Stimulated activated CD4-positive, alpha-beta T cell treated with anti-CD3 and anti-CD28 coated beads, Interleukin-1b, Interleukin-23, amount 100 ng/mL, for 1 hour (primary cell): ENCODE data around the gene NOL3.

Source experiments
- DNase-seq, 2 donors: peaks; one replicate each; pipeline ENCODE4 v3.0.0-alpha.2; 2020; ENCODE audit warnings: low read depth in 2 of 2

Gene NOL3

DNA sequence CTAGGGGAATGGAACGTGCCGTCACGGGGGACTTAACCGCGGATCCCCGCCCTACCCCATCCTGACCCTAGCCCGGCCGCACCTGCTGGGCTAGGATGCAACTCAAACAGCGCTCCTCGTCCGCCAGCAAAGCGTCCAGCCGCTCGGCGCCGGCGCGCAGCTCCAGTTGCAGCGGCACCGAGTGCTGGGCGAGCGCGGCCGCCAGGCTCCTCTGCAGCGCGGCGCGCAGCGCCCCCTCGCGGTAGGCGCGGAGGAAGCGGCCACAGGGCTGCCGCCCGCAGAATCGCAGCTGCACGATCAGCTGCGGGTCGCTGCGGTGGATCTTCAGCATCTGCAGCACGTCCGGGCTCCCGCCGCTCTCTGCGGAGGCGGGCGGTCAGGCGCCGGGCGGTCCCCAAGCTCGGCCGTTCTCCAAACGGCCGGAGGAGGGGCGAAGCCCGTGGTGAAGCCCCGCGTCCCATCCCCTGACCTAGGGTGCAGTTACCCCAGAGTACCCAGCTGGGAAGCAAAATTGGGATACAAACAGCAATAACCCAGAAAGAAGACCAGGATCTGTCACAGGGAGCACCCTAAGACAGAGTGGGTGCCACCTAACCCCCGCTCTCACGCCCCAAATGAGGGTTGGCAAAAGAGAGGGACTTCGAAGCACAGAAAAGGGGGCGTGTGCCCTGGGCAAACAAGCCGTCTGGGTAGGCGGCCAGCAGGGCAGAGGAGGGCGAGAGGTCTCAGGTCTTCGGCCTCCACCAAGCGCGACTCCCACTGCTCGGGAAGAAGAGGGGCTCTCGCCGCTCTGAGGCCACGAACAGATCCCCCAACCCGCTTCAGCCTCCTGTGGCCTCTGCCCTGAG lies 14.8 kb upstream of the NOL3 start:
- peak; percentile 54 to 68 for DNase-seq

DNA sequence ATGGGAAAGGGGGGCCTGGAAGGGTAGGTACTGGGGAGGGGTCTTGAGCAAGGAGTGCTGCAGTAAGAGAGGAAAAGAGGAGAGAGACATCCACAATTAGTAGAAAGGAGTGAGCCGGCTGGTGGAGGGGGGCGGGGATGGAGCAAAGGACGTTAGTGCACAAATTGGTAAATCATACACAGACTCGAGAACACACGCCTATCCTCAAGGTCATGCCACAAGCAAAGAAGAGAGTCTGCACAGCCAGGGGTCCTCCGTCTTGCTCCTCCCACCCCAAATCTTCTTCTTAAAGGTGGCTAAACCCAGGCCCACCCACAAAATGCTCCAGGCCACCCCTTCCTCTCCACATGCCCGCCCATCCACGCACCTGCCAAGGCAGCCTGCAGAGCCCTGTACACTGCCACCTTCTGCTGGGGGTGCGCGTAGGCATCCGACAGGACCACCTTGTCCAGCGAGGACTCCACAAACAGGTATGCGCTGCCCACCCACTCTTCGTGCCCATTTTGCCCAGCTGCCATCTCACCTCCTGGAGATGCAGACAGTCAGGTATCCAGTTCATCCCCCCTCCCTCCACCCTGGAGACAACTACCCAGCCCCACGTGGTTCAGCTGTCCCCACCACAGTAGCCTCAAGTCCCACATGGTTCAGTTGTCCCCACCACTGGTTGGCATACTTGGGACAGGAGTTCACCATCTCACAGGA lies 14.0 kb upstream of the NOL3 start:
- DNase-seq, result no peak

DNA sequence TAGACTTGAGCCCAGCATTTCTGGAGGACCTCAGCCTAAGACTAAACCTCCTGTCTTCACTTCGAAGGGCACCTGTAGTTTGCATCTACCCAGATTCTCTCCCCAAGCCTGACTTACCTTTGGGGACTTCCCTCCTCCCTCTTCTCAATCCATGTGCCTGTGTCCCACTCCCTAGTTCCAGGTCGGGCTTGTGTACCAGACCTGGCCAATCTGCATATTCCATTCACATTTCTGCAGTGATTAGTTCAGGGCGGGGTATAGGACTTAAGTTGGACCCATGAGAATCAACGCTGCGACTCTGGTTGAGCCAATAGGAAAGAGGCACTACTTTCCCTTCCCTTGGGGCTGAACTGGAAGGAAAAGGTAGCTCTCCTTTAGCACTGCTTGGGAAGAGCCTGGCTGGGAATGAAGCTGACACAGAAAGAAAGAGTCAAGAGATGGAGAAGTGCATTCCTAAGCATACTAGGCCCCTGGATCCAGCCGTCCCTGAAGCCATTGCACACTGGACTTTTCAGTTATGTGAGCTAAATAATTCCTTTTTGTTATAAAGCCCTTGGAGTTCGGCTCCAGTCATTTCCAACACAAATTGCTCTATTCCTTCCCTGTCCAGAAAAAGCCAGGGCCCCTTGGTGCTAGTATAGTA lies 13.1 kb upstream of the NOL3 start:
- DNase-seq, result no peak

DNA sequence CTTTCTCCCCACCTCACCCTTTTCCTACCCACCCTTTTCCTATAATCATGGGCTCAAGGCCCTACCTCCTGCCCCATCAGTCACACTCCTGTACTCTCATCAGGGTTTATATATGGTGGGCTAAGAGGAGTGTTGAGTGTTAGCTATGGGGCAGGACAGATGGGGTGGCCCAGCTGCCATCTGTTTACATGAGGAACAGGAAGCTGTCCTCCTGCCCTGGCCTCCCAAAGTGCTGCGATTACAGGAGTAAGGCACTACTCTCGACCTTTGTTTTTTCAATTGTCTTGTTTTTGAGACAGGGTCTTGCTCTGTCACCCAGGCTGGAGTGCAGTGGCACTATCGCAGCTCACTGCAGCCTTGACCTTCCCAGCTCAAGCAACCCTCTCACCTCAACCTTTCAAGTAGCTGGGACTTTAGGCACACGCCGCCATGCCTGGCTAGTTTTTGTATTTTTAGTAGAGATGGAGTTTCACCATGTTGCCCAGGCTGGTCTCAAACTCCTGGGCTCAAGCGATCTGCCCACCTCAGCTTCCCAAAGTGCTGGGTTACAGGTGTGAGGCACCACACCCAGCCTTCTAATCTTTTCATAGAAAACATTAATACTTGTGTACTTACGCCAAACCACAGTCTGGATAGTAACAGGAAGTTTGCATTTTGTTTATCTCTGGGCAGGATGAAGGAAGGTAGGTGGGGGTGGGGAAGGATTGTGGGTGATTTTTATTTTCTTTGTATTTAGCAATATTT lies 12.3 kb upstream of the NOL3 start:
- DNase-seq, result no peak

DNA sequence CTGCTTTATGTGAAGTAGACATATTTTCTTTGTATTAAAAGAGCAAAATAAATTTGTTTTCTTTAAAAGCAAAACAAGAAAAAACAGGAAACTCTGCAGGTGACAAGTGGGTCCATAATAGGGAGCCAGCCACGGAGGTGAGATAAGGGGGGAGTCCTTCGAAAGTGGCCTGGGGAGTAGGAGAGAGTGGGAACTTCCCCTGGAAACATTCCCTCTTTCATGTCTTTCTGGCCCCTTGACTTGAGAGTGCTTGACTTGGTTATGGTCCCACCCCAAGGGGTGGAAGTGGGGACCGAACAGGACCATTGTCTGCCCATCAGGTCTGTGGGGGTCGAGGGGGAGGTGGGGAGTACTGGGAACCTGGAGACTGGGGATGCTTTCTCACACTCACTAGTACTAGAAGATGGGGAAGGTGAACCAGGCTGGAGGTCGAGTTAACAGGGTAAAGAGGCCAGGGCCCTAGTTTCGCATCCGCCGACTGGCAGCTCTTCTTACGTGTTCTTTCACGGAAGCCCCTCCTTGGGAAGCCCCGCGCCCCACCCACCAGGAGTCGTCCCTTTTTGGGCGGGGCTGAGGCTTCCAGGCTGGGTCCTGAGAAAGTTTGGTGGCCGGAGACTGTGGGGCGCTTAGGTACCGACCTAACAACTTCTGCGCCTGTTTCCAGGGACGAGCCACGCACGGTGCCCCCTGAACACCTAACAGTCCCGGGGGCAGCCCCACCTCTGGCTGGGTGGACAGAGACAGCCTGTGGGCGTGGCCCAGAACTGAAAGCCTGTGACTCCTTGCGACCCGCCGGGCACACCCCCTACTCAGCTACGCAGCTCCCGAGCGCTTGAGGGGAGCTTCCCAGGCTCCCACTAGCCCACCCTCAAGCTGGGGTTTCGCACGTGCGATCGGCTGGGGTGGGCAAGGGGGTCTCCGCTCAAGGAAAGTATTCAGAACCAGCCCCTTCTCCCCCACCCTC lies 11.4 kb upstream of the NOL3 start:
- peak; percentile 50 to 57 for DNase-seq

DNA sequence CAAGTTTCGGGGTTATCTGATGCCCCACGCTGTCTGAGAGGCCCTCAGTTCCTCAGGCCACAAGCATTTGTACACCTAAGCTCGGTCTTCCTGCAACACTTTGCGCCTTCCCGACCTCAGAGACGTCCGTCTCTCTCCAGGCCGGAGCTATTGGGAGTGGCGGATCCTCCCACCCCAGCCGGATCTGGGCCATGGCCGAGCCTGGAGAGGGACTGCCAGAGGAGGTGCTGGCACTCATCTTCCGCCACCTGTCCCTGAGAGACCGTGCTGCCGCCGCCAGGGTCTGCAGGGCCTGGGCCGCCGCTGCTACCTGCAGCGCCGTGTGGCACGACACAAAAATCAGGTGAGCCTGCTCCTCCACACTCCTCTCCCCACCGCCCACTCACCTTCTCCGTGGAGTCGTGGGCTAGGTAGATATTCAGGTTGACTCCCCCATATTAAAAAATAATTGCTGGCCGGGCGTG lies 8.7 kb upstream of the NOL3 start:
- no peak for DNase-seq

DNA sequence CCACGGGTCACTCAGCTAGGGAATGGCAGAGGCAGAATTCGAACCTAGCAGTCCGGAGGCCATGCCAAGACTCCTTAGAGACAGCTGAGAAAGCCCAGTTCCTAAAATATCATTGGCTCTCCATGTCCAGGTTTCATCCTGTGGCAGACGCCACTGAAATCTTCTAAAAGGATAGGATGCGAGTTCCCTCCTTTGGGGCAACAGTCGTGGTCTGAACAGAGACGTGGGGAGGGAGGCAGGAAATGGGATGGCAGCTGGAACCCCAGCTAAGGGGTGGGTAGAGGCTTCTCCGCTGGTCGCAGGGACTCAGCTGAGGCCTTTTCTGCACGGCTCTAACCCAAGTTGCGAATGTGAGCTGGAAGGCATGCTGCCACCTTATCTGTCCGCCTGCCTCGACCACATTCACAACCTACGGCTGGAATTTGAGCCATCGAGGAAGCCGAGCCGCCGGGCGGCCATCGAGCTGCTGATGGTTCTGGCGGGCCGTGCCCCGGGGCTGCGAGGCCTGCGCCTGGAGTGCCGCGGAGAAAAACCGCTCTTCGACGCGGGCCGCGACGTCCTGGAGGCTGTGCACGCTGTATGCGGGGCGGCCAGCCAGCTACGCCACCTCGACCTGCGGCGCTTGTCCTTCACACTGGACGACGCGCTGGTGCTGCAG lies 7.7 kb upstream of the NOL3 start:
- DNase-seq, result no peak

DNA sequence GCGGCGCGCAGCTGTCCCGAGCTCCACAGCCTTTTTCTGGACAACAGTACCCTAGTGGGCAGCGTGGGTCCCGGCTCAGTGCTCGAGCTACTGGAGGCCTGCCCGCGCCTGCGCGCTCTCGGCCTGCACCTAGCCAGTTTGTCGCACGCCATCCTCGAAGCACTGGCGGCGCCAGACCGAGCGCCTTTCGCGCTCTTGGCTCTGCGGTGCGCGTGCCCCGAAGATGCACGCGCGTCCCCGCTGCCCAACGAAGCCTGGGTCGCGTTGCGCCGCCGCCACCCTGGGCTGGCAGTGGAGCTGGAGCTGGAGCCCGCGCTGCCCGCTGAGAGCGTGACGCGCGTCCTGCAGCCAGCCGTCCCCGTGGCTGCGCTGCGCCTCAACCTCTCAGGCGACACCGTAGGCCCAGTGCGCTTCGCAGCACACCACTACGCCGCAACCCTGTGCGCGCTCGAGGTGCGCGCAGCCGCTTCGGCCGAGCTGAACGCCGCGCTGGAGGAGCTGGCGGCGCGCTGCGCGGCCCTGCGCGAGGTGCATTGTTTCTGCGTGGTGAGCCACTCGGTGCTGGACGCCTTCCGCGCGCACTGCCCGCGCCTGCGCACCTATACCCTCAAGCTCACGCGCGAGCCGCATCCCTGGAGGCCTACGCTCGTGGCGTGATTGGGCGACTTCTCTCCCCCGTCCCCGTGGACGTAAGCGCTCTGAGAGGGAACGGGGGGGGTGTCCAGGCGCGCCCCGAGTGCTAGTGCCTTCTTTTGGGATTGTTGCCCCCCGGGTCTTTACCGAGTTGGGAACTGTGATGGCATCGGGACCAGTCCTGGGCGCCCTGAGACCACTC lies 7.0 kb upstream of the NOL3 start:
- DNase-seq, result no peak

DNA sequence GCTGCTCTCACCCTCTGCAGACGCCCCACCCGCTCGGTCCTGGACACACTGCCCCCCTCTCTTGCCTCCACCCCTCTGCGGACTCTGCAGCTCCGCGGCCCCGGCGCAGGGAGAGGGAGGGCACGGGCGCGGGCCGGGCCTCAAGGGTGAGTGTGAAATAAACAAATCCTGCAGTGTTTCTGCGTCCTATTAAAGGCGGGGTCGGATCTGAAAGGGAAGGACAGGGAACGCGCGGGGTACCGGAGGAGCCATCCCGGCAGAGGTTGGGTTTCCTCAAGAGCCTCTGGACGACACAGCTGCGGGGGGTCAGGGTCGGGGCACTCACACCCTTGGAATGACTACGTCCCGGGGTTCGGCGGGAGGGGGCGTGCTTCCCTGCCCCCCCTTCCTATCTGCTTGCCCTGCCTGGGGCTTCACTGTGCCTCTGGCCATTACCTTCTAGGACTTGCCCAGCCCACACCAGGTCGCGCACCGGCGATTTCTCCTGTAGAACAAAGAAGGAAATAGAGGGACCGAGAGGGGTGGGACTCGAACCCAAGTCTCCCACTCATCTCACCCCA lies 6.3 kb upstream of the NOL3 start:
- DNase-seq, result no peak

DNA sequence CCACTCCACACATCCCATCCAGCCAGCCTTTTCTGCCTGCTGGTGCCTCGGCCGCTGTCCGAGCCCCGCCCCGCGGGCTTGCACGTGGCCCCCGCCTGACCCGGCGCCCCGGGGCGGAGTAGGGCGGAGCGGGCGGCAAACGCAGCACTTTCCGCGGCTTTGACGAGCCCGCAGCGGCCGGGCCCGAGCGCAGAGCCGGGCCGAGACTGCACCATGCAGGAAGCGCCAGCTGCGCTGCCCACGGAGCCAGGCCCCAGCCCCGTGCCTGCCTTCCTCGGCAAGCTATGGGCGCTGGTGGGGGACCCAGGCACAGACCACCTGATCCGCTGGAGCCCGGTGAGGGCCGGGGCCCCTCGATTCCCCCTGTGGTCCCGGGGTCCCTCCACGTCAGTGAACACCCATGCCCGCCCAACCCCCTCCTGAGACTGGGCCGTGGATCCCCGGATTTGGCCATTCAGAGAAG lies 5.7 kb upstream of the NOL3 start, which contains the start of gene HSF4:
Gene HSF4 (plus strand): TSS at position 147 of the 463 bp plus-strand sequence. CDS start 67 bp downstream, at position 214.
- no peak for DNase-seq

DNA sequence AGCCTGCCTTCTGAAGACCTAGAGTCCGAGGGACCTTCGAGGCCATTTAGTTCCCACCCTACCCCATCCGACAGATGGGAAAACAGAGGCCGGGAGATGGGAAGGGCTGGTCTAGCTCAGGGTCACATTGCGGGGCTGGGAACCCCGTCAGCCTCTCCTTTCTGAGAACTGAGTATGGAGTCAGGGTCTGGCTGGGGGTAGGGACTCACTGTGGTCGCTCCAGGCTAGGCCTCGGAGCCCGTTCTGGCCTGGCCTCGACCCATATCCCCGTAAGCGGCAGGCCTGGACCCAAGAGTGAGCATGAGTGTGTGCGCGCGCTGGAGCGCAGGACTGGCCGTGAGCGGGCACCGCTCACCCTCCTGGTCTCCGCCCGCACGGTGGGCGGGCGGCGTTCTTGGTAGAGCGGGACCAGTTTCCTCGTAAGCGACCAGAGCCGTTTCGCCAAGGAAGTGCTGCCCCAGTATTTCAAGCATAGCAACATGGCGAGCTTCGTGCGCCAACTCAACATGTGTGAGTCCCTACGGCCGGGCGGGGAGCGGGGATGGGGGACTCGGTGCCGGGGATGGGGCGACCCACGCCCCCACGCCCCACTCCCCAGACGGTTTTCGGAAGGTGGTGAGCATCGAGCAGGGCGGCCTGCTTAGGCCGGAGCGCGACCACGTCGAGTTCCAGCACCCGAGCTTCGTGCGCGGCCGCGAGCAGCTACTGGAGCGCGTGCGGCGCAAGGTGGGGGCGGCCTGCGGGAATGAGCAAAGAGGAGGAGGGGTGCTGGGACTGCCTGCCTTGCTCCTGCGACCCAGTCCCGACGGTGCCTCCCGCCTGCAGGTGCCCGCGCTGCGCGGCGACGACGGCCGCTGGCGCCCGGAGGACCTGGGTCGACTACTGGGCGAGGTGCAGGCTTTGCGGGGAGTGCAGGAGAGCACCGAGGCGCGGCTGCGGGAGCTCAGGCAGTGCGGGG lies 4.9 kb upstream of the NOL3 start:
- DNase-seq, result no peak

DNA sequence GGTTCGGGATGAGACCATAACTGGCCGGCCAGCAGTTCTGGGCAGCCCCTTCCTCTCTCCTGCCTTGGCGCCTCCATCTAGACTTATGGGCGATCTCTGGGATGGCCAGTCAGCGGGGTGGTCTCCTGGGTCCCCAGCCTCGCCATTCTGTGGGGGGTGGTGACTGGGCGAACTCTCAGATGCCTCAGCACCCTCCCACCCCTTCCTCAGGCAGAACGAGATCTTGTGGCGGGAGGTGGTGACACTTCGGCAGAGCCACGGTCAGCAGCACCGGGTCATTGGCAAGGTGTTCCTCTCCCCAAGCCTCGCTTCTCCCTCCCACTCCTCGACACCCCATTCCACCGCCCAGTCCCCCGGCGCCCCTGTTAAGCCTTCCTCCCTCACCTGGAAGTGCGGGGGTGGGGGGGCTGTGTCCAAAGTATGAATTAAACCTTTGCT lies 4.2 kb upstream of the NOL3 start:
- DNase-seq, result no peak

DNA sequence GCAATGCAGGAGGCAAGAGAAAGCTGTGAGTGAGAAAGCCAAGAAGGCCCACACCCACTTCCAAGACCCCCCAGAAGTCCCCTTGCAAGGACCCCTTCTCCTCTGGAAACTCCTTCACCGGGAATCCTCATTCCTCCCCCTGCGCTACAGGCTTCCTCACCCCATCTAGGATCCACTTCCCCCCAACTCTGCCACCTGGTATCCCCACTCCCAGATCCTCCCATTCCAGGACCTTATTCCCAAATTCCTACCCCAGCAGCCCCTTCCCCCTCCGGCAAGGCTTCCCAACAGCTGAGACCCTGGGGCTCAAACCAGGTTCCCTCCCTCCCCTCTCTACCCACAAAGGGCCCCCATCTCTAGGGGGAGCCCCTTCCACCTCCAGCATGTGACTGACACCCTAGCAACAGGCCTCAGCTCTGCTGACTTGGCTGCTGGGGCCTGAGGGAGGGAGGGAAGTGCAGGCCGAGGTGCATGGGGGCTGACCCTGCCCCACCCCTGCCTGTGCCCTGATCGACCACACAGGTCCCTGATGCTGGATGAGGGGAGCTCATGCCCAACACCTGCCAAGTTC lies 3.7 kb upstream of the NOL3 start:
- no peak for DNase-seq

DNA sequence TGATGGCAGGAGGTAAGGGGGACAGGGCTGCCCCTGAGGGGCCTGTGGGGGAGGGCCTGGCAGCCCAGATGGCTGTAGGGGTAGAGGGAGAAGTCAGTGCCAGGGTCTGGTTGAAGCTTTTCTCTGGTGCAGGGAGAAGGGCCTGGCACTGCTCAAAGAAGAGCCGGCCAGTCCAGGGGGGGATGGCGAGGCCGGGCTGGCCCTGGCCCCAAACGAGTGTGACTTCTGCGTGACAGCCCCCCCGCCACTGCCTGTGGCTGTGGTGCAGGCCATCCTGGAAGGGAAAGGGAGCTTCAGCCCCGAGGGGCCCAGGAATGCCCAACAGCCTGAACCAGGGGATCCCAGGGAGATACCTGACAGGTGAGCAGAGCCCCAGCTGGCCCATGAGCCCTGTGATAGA lies 2.8 kb upstream of the NOL3 start:
- DNase-seq, result no peak

DNA sequence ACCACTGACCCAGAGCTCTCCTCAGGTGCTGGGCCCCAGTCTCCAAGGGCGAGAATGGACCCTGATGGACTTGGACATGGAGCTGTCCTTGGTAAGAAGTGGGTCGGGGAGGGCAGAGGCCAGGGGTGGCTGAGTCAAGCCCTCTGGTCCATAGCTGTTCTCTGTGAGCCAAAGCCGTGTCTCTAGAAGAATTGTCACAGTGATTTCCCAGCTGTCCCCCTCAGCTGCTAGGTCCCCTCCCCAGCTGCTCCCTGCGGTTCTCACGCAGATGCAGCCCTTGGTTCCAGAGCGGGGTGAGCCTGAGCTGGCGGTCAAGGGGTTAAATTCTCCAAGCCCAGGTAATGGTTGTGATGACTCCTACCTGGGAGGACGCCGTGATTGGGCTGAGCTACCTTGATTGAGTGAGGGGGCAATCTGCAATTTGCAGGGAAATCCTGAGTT lies 1.3 kb upstream of the NOL3 start:
- DNase-seq, result no peak

DNA sequence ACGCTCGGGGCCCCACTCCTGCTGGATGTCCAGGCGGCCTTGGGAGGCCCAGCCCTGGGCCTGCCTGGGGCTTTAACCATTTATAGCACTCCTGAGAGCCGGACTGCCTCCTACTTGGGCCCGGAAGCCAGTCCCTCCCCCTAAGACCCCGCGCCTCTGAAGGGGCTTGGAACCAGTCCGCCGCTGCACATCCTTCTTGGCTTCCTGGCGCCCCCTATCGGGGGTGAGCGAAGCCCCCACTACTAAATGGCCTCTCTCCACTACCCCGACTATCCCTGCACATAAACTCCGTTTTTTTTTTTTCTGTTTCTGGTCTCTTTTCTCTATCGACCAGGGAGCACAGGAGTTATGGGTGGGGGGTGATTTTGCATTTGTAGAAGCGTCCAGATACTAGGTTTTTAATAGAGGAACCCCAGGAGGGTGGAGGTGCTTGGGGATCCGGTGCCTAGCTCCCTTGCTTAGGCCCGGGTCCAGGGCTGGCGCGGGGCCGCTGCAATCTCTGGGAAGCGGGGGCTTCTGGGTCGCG lies 633 bp upstream of the NOL3 start:
- no peak for DNase-seq
